NCI-H146 treated with DMSO at 0.1 percent for 48 hours (cell line): ENCODE results near the gene TRIM22.
"Not testable (repeated sequence)": the region's sequence is repeated elsewhere in the genome, so short reads cannot be mapped to it uniquely, and the experiment has no call there.

Experiments
- DNase-seq: peaks from one replicate; lab custom pipeline; 2025; ENCODE audit not compliant: unreplicated experiment; lab: John Stamatoyannopoulos, UW

Gene TRIM22

GRCh38 chr11:5690736-5691135 lies 1.1 kb downstream of the TRIM22 start:
- no peak for DNase-seq

- DNase-seq = not testable (repeated sequence)
Observed at GRCh38 chr11:5691238-5691963, 1.8 kb downstream of the TRIM22 start.

GRCh38 chr11:5691964-5692361 lies 2.4 kb downstream of the TRIM22 start:
- no peak for DNase-seq

GRCh38 chr11:5694642-5695041 lies 5.1 kb downstream of the TRIM22 start:
- DNase-seq = no peak

- DNase-seq = no peak
Observed at GRCh38 chr11:5695580-5695979, 6.0 kb downstream of the TRIM22 start.

- no peak for DNase-seq
Observed at GRCh38 chr11:5696210-5696609, 6.6 kb downstream of the TRIM22 start.

GRCh38 chr11:5698281-5698680 lies 8.7 kb downstream of the TRIM22 start:
- DNase-seq = no peak

- no peak for DNase-seq
Observed at GRCh38 chr11:5700421-5701054, 10.9 kb downstream of the TRIM22 start.

- DNase-seq = no peak
Observed at GRCh38 chr11:5701055-5701577, 11.5 kb downstream of the TRIM22 start.

- DNase-seq = no peak
Observed at GRCh38 chr11:5703741-5704536, 14.3 kb downstream of the TRIM22 start.

- DNase-seq = no peak
Observed at GRCh38 chr11:5705688-5706087, 16.1 kb downstream of the TRIM22 start.

- no peak for DNase-seq
Observed at GRCh38 chr11:5712507-5712906, 22.9 kb downstream of the TRIM22 start.

- DNase-seq = no peak
Observed at GRCh38 chr11:5713695-5714094, 24.1 kb downstream of the TRIM22 start.

GRCh38 chr11:5716518-5716917 lies 26.9 kb downstream of the TRIM22 start:
- not testable (repeated sequence) for DNase-seq

- no peak for DNase-seq
Observed at GRCh38 chr11:5719703-5720495, 30.3 kb downstream of the TRIM22 start.

GRCh38 chr11:5722622-5723021 lies 33.0 kb downstream of the TRIM22 start:
- DNase-seq = no peak

- DNase-seq = no peak
Observed at GRCh38 chr11:5726351-5726750, 36.8 kb downstream of the TRIM22 start.

GRCh38 chr11:5727691-5728090 lies 38.1 kb downstream of the TRIM22 start:
- no peak for DNase-seq

- no peak for DNase-seq
Observed at GRCh38 chr11:5736396-5736795, 46.8 kb downstream of the TRIM22 start, which contains the start of gene OR56B1. TSS of gene OR56B1 (plus strand) at chr11:5736448. CDS start at chr11:5736517, 69 bp downstream.

GRCh38 chr11:5737091-5737490 lies 47.5 kb downstream of the TRIM22 start:
- DNase-seq = no peak
